K562 (cell line): ENCODE data around the gene E2F3. TPM values are rescaled to one million over a fixed set of nuclear protein-coding genes. Genes with fewer than 3 reads are reported as not detected.

ENCODE experiments used
- ATAC-seq: fragments of 200-7000 bp; cut with Tn5 transposase; 3 replicates; pipeline ENCODE4 v1.9.1; 2020; ENCODE audit warnings: moderate library complexity
- BruUV-seq: library from RNA; stranded (reverse); fragments of 400-500 nt; replicated peaks from 2 replicates; lab custom pipeline; 2021; lab: Mats Ljungman, UMichigan
- CTCF ChIA-PET: fragments of 300-600 bp; formaldehyde crosslinking; extraction: SDS; loops from one replicate; lab custom pipeline; 2021; ENCODE audit warnings: low intra/inter-chr PET ratio; lab: Yijun Ruan, JAX
- POLR2A ChIA-PET: fragments of 300-600, 350-650 bp; sonication (Branson Sonifier 250); formaldehyde crosslinking; extraction: SDS; loops from one replicate; lab custom pipeline; 2021; ENCODE audit warnings: antibody characterized with exemption, inconsistent platforms; lab: Yijun Ruan, JAX
- DNase-seq, 4 experiments: peaks; one replicate each; pipeline versions ENCODE4 v3.0.0 to v3.0.0-alpha.2; 2011 to 2018; ENCODE audit warnings: low spot score in 3 of 4, mixed read lengths in 3 of 4; ENCODE audit errors: extremely low read depth in 1 of 4
- FAIRE-seq: peaks from 2 replicates; lab custom pipeline; 2011; peaks lifted over from hg19 to GRCh38; lab: Jason Lieb, UNC
- H2AFZ ChIP-seq: 2 replicates; pipeline ENCODE4 v1.6.0; 2011; ENCODE audit warnings: low read depth, low read length, control low read depth, inconsistent platforms
- H3K27ac ChIP-seq: fragments of 200-600 bp; 3 replicates; pipeline ENCODE4 v1.8.0; 2011; ENCODE audit warnings: low read depth, mild to moderate bottlenecking, control low read depth, inconsistent platforms, low read length, moderate library complexity, mixed read lengths; ENCODE audit errors: extremely low read depth
- H3K27me3 ChIP-seq, 2 experiments: fragments of 300-600 bp in 1 of 2; 2 replicates in 1 of 2; 3 replicates in 1 of 2; pipeline versions ENCODE4 v1.6.0 to v1.8.0; 2011; ENCODE audit warnings: inconsistent platforms in 2 of 2, low read length in 2 of 2, mild to moderate bottlenecking in 1 of 2, mixed read lengths in 1 of 2, moderate library complexity in 1 of 2; ENCODE audit not compliant: control insufficient read depth in 2 of 2, insufficient read depth in 2 of 2
- H3K36me3 ChIP-seq: fragments of 300-600 bp; 3 replicates; pipeline ENCODE4 v1.8.0; 2011; ENCODE audit warnings: mild to moderate bottlenecking, low read length, inconsistent platforms; ENCODE audit not compliant: control insufficient read depth, insufficient read depth
- H3K4me1 ChIP-seq, 2 experiments: fragments of 200-600 bp in 1 of 2; replicated peaks in 1 of 2; 2 replicates in 1 of 2; 3 replicates in 1 of 2; pipeline versions ENCODE4 v1.5.1 to v1.8.0; 2011; ENCODE audit warnings: inconsistent platforms in 2 of 2, low read length in 2 of 2, mild to moderate bottlenecking in 1 of 2, mixed read lengths in 1 of 2, moderate library complexity in 1 of 2; ENCODE audit not compliant: control insufficient read depth in 2 of 2, insufficient read depth in 2 of 2
- H3K4me2 ChIP-seq: 2 replicates; pipeline ENCODE4 v1.6.1; 2011; ENCODE audit warnings: low read length, control low read depth, inconsistent platforms, mixed read lengths; ENCODE audit not compliant: insufficient read depth
- H3K4me3 ChIP-seq: fragments of 200-600 bp; sonication (generic), shearing (Covaris generic); 2 replicates; pipeline ENCODE4 v1.5.1; 2016; ENCODE audit warnings: control low read depth, inconsistent platforms
- H3K79me2 ChIP-seq: fragments of 200-600 bp; 3 replicates; pipeline ENCODE4 v1.8.0; 2011; ENCODE audit warnings: low read length, inconsistent platforms; ENCODE audit not compliant: control insufficient read depth, insufficient read depth
- H3K9ac ChIP-seq, 2 experiments: 2 replicates each; pipeline versions ENCODE4 v1.6.0 to v1.6.1; 2011; ENCODE audit warnings: low read depth in 2 of 2, low read length in 2 of 2, control low read depth in 1 of 2, inconsistent platforms in 1 of 2, mild to moderate bottlenecking in 1 of 2, mixed read lengths in 1 of 2; ENCODE audit not compliant: insufficient read depth in 1 of 2
- H3K9me1 ChIP-seq: one replicate; pipeline ENCODE4 v1.6.0; 2011; ENCODE audit warnings: inconsistent platforms, mild to moderate bottlenecking, low read length, moderate library complexity; ENCODE audit not compliant: control insufficient read depth, insufficient read depth
- H3K9me3 ChIP-seq: replicated peaks from 2 replicates; pipeline ENCODE4 v1.5.1; 2011; ENCODE audit warnings: low read depth, low read length, inconsistent platforms; ENCODE audit not compliant: control insufficient read depth, insufficient read depth
- H4K20me1 ChIP-seq: replicated peaks from 2 replicates; pipeline ENCODE4 v1.6.1; 2011; ENCODE audit warnings: low read length, inconsistent platforms, mixed read lengths; ENCODE audit not compliant: control insufficient read depth, insufficient read depth
- BRD9 ChIP-seq: fragments of 450-650 bp; IDR thresholded peaks from 2 replicates; pipeline ENCODE4 v1.6.1; 2018; ENCODE audit warnings: low read depth; ENCODE audit not compliant: partially characterized antibody
- CTBP1 ChIP-seq: fragments of 450-650 bp; IDR thresholded peaks from 2 replicates; pipeline ENCODE4 v1.6.1; 2016; ENCODE audit warnings: borderline replicate concordance
- DNMT1 ChIP-seq: fragments of 450-650 bp; IDR thresholded peaks from 2 replicates; pipeline ENCODE4 v1.6.1; 2016; ENCODE audit warnings: antibody characterized with exemption, mild to moderate bottlenecking
- EP400 ChIP-seq: fragments of 450-650 bp; IDR thresholded peaks from 2 replicates; pipeline ENCODE4 v1.6.1; 2017; ENCODE audit warnings: antibody characterized with exemption, mild to moderate bottlenecking, moderate library complexity
- KDM1A ChIP-seq, 2 experiments: fragments of 450-650 bp; IDR thresholded peaks; 2 replicates each; pipeline ENCODE4 v1.6.1; 2016; ENCODE audit warnings: mild to moderate bottlenecking in 2 of 2
- MAZ ChIP-seq, 2 experiments: fragments of 450-650 bp in 1 of 2; sonication (generic) in 1 of 2; formaldehyde crosslinking; IDR thresholded peaks in 1 of 2; conservative IDR thresholded peaks in 1 of 2; 2 replicates each; pipeline versions ENCODE4 v1.4.0 to v1.5.0; 2020; ENCODE audit warnings: mild to moderate bottlenecking in 1 of 2, missing genetic modification reagents in 1 of 2
- MTF1 ChIP-seq: fragments of 250-450 bp; sonication (Bioruptor Pico); IDR thresholded peaks from 2 replicates; pipeline ENCODE4 v1.9.0; 2021; ENCODE audit warnings: moderate library complexity, mild to moderate bottlenecking, inconsistent platforms, borderline replicate concordance
- NCOA1 ChIP-seq: fragments of 450-650 bp; IDR thresholded peaks from 2 replicates; pipeline ENCODE4 v1.6.1; 2016; ENCODE audit warnings: low read depth
- POLR3G ChIP-seq: IDR thresholded peaks from 2 replicates; pipeline ENCODE4 v1.6.1; 2011; ENCODE audit not compliant: insufficient read length, insufficient replicate concordance; ENCODE audit errors: extremely low read depth
- STAT5B ChIP-seq: fragments of 250-450 bp; sonication (Bioruptor Pico); IDR thresholded peaks from 2 replicates; pipeline ENCODE4 v1.8.0; 2021; ENCODE audit warnings: mild to moderate bottlenecking, inconsistent platforms
- ZNF41 ChIP-seq: fragments of 250-450 bp; sonication (Bioruptor Pico); conservative IDR thresholded peaks from 2 replicates; pipeline ENCODE4 v1.4.0; 2020; ENCODE audit warnings: mild to moderate bottlenecking
- ZNF589 ChIP-seq: fragments of 200-800 bp; sonication (Bioruptor generic); IDR thresholded peaks from 2 replicates; pipeline ENCODE4 v1.6.1; 2016; ENCODE audit warnings: low read depth, missing genetic modification characterization, missing compliant biosample characterization
- WGBS: fragments of 100-300 bp; shearing (Covaris generic); methylation state at CpG from one replicate; pipeline ENCODE4 v1.1.6; 2016; ENCODE audit warnings: low coverage, mixed read lengths; ENCODE audit not compliant: insufficient coverage; ENCODE audit errors: missing lambda C conversion rate; 5-methylcytosine and 5-hydroxymethylcytosine counted together
- in situ Hi-C: fragments of 300-500 bp; cut with MboI; formaldehyde crosslinking; loops from 4 replicates; pipeline ENCODE4 v1.15.0; 2018; ENCODE audit warnings: inconsistent platforms, mixed read lengths
- intact Hi-C: fragments of 100-400 bp; cut with micrococcal nuclease; formaldehyde crosslinking; loops from 2 replicates; pipeline ENCODE4 v1.14.2; 2022
- polyA plus RNA-seq, 8 experiments: library from polyadenylated mRNA; depleted of rRNA in 4 of 8; stranded (reverse) in 5 of 8; unstranded in 3 of 8; fragments of >200 nt; fragmentation: Nextera tagmentation in 2 of 8; fragmentation: Illumina TruSeq in 1 of 8; extraction: Ambion mirVana in 2 of 8; extraction: Trizol in 1 of 8; gene quantifications; 2 replicates each; pipeline versions ENCODE4 v1.2.1 to v1.2.3, GENCODE V29; 2011 to 2014; ENCODE audit warnings: inconsistent platforms in 1 of 8, missing spikeins in 1 of 8
- total RNA-seq, 7 experiments: library from RNA; depleted of rRNA in 6 of 7; stranded (reverse); fragments of >200 nt in 6 of 7; fragmentation: Illumina TruSeq in 2 of 7; extraction: Trizol in 2 of 7; gene quantifications; 2 replicates each; pipeline versions ENCODE4 v1.2.1 to v1.2.3, GENCODE V29; 2011 to 2021; ENCODE audit warnings: low replicate concordance in 1 of 7
- TF ChIP-seq, protein P1 (sequence below): sonication (generic); formaldehyde crosslinking; IDR thresholded peaks from 2 replicates; pipeline ENCODE4 v1.8.1; 2023; ENCODE audit warnings: mild to moderate bottlenecking, missing genetic modification reagents, moderate library complexity
- TF ChIP-seq, protein P2 (sequence below): sonication (generic); formaldehyde crosslinking; IDR thresholded peaks from 2 replicates; pipeline ENCODE4 v1.8.0; 2022; ENCODE audit warnings: mild to moderate bottlenecking, missing genetic modification reagents

Gene E2F3
- total and polyA plus RNA-seq, 9 of the 15 experiments (the other 6 are each of a cell fraction or from before 2014, with no cell fraction given): 11.1 to 44.7 (median 27.2) TPM

GRCh38 chr6:20454204-20454824, 52.6 kb downstream of the E2F3 start:
- Histone ChIP-seq H4K20me1 (0 out of 2 replicates have a peak, but pooled peaks cover 6% of the 10 kb centered on the region), H3K4me2 (peak overlapping the region; percentile 8), H3K4me3 (no peak overlapping the region), H3K9ac (peak overlapping the region in 1 of 2 experiments; percentile 23; a peak in 2 of 4 replicates), H3K9me3 (no peaks in the 10 kb centered on the region), H3K36me3 (peaks cover 46% of the 10 kb centered on the region), H3K27me3 (no peaks in the 10 kb centered on the region), H2AFZ (no peak overlapping the region), H3K4me1 (peaks cover 27 to 59% of the 10 kb centered on the region in 2 experiments), H3K79me2 (peaks cover 98% of the 10 kb centered on the region), H3K27ac (peak overlapping the region; percentile 67), H3K9me1 (no peaks in the 10 kb centered on the region)
- DNase-seq (peak in 2 of 4 experiments; percentile 69 to 79), ATAC-seq (peak; percentile 72), FAIRE-seq (peak; percentile 48)
- 16% methylated on average over 4 of the region's 4 CpGs for WGBS
- intact Hi-C loops (loop anchor here (2.0 kb wide), 1 partner anchor 164 kb away; no protein-coding TSS in a partner anchor), in situ Hi-C loops (no loop called here)
- CTCF ChIA-PET: interaction anchor here (1.1 kb wide), 1 partner anchor 50 kb away, joined by 8 read pairs; no protein-coding TSS in a partner anchor
- BruUV-seq: no TSS peak
- POLR2A ChIA-PET: interaction anchor here (0.6 to 0.9 kb wide), 5 partner anchors 10 to 53 kb away, joined by 3 to 4 read pairs (median 4); partner anchors contain the start of gene E2F3
- TF ChIP-seq KDM1A (IDR thresholded peaks at IDR 0.05) (peak; percentile 88 to 92), NCOA1 (no peak), BRD9 (peak; percentile 51), DNMT1 (no peak), MAZ (CRISPR knock-in tag; conservative IDR thresholded peaks at IDR 0.05 in 1 of 2, IDR thresholded peaks at IDR 0.05 in 1 of 2) (no peak), MTF1 (CRISPR knock-in tag) (no peak), ZNF589 (CRISPR knock-in tag) (no peak), EP400 (peak; percentile 25), POLR3G (no peak), ZNF41 (CRISPR knock-in tag) (no peak), STAT5B (CRISPR knock-in tag) (no peak), CTBP1 (peak; percentile 39; the same call in 1 of the 2 replicates)
- TF ChIP-seq, protein P1, sequence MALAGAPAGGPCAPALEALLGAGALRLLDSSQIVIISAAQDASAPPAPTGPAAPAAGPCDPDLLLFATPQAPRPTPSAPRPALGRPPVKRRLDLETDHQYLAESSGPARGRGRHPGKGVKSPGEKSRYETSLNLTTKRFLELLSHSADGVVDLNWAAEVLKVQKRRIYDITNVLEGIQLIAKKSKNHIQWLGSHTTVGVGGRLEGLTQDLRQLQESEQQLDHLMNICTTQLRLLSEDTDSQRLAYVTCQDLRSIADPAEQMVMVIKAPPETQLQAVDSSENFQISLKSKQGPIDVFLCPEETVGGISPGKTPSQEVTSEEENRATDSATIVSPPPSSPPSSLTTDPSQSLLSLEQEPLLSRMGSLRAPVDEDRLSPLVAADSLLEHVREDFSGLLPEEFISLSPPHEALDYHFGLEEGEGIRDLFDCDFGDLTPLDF (CRISPR knock-in tag): peak; percentile 16; the same call in 1 of the 2 replicates
- TF ChIP-seq, protein P2, sequence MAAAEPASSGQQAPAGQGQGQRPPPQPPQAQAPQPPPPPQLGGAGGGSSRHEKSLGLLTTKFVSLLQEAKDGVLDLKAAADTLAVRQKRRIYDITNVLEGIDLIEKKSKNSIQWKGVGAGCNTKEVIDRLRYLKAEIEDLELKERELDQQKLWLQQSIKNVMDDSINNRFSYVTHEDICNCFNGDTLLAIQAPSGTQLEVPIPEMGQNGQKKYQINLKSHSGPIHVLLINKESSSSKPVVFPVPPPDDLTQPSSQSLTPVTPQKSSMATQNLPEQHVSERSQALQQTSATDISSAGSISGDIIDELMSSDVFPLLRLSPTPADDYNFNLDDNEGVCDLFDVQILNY (CRISPR knock-in tag): no peak
